Tibial nerve (tissue), 4 donors: ENCODE measurements around the gene KBTBD13.

Experiments
- EP300 ChIP-seq, 2 donors: sonication (generic); formaldehyde crosslinking; IDR thresholded peaks; one replicate each; pipeline ENCODE4 v1.6.1; 2017; ENCODE audit warnings: antibody characterized with exemption in 2 of 2, mild to moderate bottlenecking in 1 of 2
- POLR2A ChIP-seq, 2 donors: fragments of 450-650 bp; IDR thresholded peaks; one replicate each; pipeline ENCODE4 v1.6.1; 2017; ENCODE audit warnings: antibody characterized with exemption in 2 of 2, mild to moderate bottlenecking in 2 of 2, moderate library complexity in 2 of 2
- TF ChIP-seq, protein P1 (sequence below), 5 experiments: fragments of 200-600 bp in 3 of 5; fragments of 450-650 bp in 2 of 5; sonication (generic) in 3 of 5; IDR thresholded peaks; one replicate each; pipeline ENCODE4 v1.5.1; 2016 to 2019; ENCODE audit warnings: antibody characterized with exemption in 5 of 5, mild to moderate bottlenecking in 3 of 5, moderate library complexity in 2 of 5

DNA sequence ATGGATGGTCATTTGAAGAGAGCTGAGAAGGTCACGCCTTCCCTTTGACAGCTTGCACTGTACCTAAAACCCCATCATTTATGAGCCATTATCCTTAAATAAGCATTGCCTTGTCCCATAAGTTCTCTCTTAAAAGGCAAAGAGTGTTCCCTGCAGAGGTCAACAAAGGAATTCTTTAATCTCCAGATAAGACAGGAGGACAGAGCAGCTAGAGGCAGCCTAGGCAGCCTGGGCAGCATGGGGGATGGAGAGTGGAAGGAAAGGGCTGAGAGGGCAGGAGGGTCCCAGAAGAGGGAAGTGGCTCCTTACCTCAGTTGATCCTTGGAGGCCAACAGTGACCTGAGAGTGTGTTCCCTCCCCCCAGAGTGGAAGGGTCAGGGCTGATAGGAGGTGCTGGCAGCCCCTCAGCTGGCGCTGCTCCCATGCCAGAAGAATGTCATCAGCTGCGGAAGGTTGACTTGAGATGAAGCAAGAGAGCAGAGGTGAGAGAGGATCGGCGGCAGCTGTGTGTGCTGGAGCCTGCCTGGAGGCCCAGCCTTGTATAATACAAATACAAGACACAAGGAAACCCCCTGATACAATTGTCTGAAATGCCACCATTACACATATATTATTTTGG, 12.8 kb downstream of the KBTBD13 start:
- TF ChIP-seq POLR2A (IDR thresholded peaks at IDR 0.05) (no peak), EP300 (IDR thresholded peaks at IDR 0.05) (peak in 1 of 2 donors; percentile 25)
- TF ChIP-seq, protein P1, sequence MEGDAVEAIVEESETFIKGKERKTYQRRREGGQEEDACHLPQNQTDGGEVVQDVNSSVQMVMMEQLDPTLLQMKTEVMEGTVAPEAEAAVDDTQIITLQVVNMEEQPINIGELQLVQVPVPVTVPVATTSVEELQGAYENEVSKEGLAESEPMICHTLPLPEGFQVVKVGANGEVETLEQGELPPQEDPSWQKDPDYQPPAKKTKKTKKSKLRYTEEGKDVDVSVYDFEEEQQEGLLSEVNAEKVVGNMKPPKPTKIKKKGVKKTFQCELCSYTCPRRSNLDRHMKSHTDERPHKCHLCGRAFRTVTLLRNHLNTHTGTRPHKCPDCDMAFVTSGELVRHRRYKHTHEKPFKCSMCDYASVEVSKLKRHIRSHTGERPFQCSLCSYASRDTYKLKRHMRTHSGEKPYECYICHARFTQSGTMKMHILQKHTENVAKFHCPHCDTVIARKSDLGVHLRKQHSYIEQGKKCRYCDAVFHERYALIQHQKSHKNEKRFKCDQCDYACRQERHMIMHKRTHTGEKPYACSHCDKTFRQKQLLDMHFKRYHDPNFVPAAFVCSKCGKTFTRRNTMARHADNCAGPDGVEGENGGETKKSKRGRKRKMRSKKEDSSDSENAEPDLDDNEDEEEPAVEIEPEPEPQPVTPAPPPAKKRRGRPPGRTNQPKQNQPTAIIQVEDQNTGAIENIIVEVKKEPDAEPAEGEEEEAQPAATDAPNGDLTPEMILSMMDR (IDR thresholded peaks at IDR 0.05) = no peak
